Endodermal cell (in vitro differentiated cells): ENCODE results near the gene PIGV. TPM values are rescaled to one million over a fixed set of nuclear protein-coding genes. Genes with fewer than 3 reads are reported as not detected.

ENCODE experiments used
- DNase-seq: peaks from one replicate; pipeline ENCODE4 v3.0.0-alpha.2; 2017
- H3K27ac ChIP-seq: 2 replicates; pipeline ENCODE4 v1.5.1; 2013; ENCODE audit warnings: mild to moderate bottlenecking, low read depth, low read length, moderate library complexity
- H3K27me3 ChIP-seq: 2 replicates; pipeline ENCODE4 v1.6.1; 2013; ENCODE audit warnings: mild to moderate bottlenecking, low read length, moderate library complexity; ENCODE audit not compliant: insufficient read depth, control insufficient read depth, poor library complexity, severe bottlenecking
- H3K36me3 ChIP-seq: 2 replicates; pipeline ENCODE4 v1.7.0; 2013; ENCODE audit warnings: mild to moderate bottlenecking, low read length, moderate library complexity; ENCODE audit not compliant: control insufficient read depth, insufficient read depth
- H3K4me1 ChIP-seq: one replicate; pipeline ENCODE4 v1.7.0; 2013; ENCODE audit warnings: low read length; ENCODE audit not compliant: control insufficient read depth, insufficient read depth
- H3K4me3 ChIP-seq: 2 replicates; pipeline ENCODE4 v1.5.1; 2013; ENCODE audit warnings: mild to moderate bottlenecking, low read length, moderate library complexity
- H3K9ac ChIP-seq: 2 replicates; pipeline ENCODE4 v1.6.1; 2013; ENCODE audit warnings: mild to moderate bottlenecking, low read length, moderate library complexity; ENCODE audit not compliant: poor library complexity, severe bottlenecking; ENCODE audit errors: extremely low read depth
- H3K9me3 ChIP-seq: 2 replicates; pipeline ENCODE4 v1.6.1; 2013; ENCODE audit warnings: mild to moderate bottlenecking, low read length, moderate library complexity; ENCODE audit not compliant: control insufficient read depth
- H3K27ac Mint-ChIP-seq: 2 replicates; pipeline ENCODE4 v1.8.0; 2020; ENCODE audit warnings: mixed read lengths
- H3K27me3 Mint-ChIP-seq: 2 replicates; pipeline ENCODE4 v1.8.0; 2021; ENCODE audit warnings: mild to moderate bottlenecking, mixed read lengths; ENCODE audit not compliant: insufficient read depth
- H3K36me3 Mint-ChIP-seq: 2 replicates; pipeline ENCODE4 v1.8.0; 2020; ENCODE audit warnings: low read depth, mixed read lengths
- H3K4me1 Mint-ChIP-seq: 2 replicates; pipeline ENCODE4 v1.8.0; 2020; ENCODE audit warnings: mixed read lengths
- H3K4me3 Mint-ChIP-seq: 2 replicates; pipeline ENCODE4 v1.8.0; 2020; ENCODE audit warnings: mild to moderate bottlenecking, moderate library complexity, mixed read lengths
- H3K9me3 Mint-ChIP-seq: 2 replicates; pipeline ENCODE4 v1.8.0; 2020; ENCODE audit warnings: mild to moderate bottlenecking, mixed read lengths
- CTCF ChIP-seq: fragments of 200-600 bp; sonication (generic); conservative IDR thresholded peaks from 2 replicates; pipeline ENCODE4 v1.5.0; 2021; ENCODE audit warnings: antibody characterized with exemption, mild to moderate bottlenecking
- WGBS, 2 experiments: methylation state at CpG; one replicate each; pipeline versions ENCODE4 v1.1.5 to v1.1.7; 2013; ENCODE audit warnings: missing lambda C conversion rate in 2 of 2, mixed read lengths in 1 of 2; ENCODE audit not compliant: insufficient coverage in 1 of 2, insufficient read length in 1 of 2; 5-methylcytosine and 5-hydroxymethylcytosine counted together
- total RNA-seq, 2 donors: library from RNA; stranded (reverse); fragmentation: NEBNext Ultra II Directional in 1 of 2; extraction: Animal tissue kit (Norgen Biotek cat#: 25700) in 1 of 2; gene quantifications; 2 replicates in 1 of 2; 3 replicates in 1 of 2; pipeline ENCODE4 v1.2.1, GENCODE V29; 2021

The PIGV gene
- total RNA-seq, 2 donors from 2014 or later: 12.7 to 14.6 TPM

DNA sequence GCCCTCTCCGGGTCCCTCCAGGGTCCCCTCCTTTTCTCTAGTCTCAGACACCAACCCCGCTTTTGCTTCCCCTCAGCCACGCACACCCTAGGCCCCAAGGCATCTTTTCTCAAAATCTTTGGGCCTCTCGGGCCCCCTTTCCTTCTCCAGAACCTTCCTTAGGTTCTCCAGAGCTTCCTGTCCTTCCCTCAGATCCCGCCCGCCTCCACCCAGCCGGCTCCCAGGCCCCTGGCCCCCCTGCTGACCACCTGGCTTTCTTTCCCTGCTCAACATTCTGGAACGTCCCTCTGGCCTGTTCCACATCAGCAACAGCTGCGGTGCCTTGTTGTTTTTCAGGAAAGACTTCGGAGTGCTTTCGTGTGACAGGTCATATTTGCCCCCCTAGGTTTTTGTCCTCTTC, 39.9 kb downstream of the PIGV start:
- peak overlapping the region; percentile 78 for H3K4me3 Mint-ChIP-seq
- Histone ChIP-seq H3K9ac (peak overlapping the region; percentile 39), H3K36me3 (peaks cover 21% of the 10 kb centered on the region), H3K27ac (no peak overlapping the region), H3K27me3 (no peaks in the 10 kb centered on the region), H3K9me3 (no peaks in the 10 kb centered on the region), H3K4me1 (peaks cover 6% of the 10 kb centered on the region), H3K4me3 (peak overlapping the region; percentile 86)
- no peaks in the 10 kb centered on the region for H3K27me3 Mint-ChIP-seq
- H3K36me3 Mint-ChIP-seq: peaks cover 12% of the 10 kb centered on the region
- DNase-seq: peak; percentile 71
- H3K27ac Mint-ChIP-seq: no peak overlapping the region
- no peak for TF ChIP-seq CTCF
- peaks cover 3% of the 10 kb centered on the region for H3K9me3 Mint-ChIP-seq
- peaks cover 50% of the 10 kb centered on the region for H3K4me1 Mint-ChIP-seq
- WGBS, 2 experiments: 57% methylated on average over 11 of the region's 11 CpGs

DNA sequence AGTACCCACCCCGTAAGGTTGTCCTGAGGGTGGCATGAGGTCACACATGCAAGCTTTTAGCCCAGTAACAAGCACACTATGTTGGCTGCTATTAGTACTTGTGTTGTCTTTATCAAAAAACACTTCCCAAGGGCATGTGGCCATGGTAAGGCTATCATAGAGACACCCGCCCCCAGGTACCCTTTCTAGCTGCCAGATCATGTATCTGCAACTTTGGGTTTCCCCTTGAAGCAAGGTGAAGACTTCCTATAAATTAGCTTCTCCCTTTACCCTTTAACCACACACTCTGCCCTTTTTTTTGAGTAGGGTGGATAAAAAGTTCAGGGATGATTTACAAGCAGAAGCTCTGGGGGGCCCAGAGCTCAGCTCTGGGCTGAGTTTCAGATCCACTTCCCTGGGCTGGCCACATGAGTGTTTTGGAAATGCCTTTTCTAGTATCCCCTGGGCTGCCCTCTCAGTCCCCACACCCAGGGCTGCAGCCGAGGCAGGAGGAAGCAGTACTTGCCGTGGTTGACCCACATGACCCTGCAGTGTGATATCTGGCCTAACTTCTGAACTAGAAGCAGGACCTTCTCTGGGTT, 40.8 kb downstream of the PIGV start:
- H3K9me3 Mint-ChIP-seq: no peaks in the 10 kb centered on the region
- peaks cover 6% of the 10 kb centered on the region for H3K4me1 ChIP-seq
- no peaks in the 10 kb centered on the region for H3K27me3 ChIP-seq
- H3K27ac Mint-ChIP-seq: no peak overlapping the region
- no peak for DNase-seq
- H3K36me3 ChIP-seq: peaks cover 30% of the 10 kb centered on the region
- TF ChIP-seq CTCF: no peak
- H3K9me3 ChIP-seq: no peaks in the 10 kb centered on the region
- H3K4me3 Mint-ChIP-seq: peak overlapping the region; percentile 78
- H3K9ac ChIP-seq: no peak overlapping the region
- peak overlapping the region; percentile 40 for H3K4me3 ChIP-seq
- peaks cover 19% of the 10 kb centered on the region for H3K36me3 Mint-ChIP-seq
- H3K4me1 Mint-ChIP-seq: peaks cover 50% of the 10 kb centered on the region
- H3K27ac ChIP-seq: no peak overlapping the region
- WGBS, 2 experiments: 84% methylated on average over 4 of the region's 4 CpGs; no CpG with 5 or more reads in 1 of the 2 experiments
- H3K27me3 Mint-ChIP-seq: no peaks in the 10 kb centered on the region

- no peak overlapping the region for H3K27ac ChIP-seq
- H3K9me3 ChIP-seq: no peaks in the 10 kb centered on the region
- no peaks in the 10 kb centered on the region for H3K27me3 ChIP-seq
- no peak overlapping the region for H3K9ac ChIP-seq
- Mint-ChIP-seq H3K4me1 (peaks cover 50% of the 10 kb centered on the region), H3K9me3 (no peaks in the 10 kb centered on the region), H3K4me3 (no peak overlapping the region), H3K36me3 (peaks cover 26% of the 10 kb centered on the region), H3K27ac (no peak overlapping the region), H3K27me3 (no peaks in the 10 kb centered on the region)
- no peak for DNase-seq
- peaks cover 6% of the 10 kb centered on the region for H3K4me1 ChIP-seq
- no peak overlapping the region for H3K4me3 ChIP-seq
- 77 to 85% methylated on average over 4 to 6 of the region's 6 CpGs for WGBS, 2 experiments
- H3K36me3 ChIP-seq: peaks cover 37% of the 10 kb centered on the region
- no peak for TF ChIP-seq CTCF
These were observed 41.6 kb downstream of the PIGV start for GRCh38 chr1:26829184-26829911.
